ENCODE results near the gene RARB.

RARB gene

DNA sequence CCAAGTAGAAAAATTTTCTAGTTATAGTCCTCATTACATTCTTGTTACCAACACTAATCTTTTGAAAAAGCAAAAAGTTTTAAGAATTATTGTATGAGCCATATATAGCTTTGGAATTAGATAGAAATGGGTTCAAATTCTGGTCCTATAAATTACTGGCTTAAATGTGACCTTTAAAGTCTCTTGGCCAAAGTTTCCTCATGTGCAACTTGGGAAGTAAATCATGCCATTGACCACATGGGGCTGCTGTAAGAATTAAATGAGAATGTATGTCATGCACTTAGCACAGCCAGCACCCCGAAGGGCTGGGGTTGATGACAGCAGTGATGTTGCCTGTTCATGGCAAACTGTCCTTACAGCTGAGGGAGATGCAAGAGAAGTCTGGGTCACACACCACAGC, 128.4 kb downstream of the RARB start:
- no peak for DNase-seq

DNA sequence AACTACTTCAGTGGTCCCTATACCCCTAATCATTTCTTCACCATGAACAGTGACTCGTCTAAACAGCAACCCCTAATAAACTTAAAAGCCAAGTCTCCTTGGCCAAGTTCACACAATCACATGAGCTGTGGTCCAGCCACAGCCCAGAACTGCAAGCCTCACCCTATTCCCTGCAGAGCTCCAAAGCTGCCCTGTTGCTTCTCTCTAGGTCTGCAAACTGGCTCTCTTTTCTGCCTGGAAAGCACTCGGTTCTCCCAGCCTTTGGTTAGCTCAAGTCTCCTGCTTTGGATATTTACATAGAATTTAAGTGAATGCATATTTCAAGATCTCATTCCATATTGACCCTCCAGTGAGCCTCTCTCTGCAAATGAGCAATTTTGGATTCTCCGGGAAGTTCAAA, 129.6 kb downstream of the RARB start:
- DNase-seq, result no peak

DNA sequence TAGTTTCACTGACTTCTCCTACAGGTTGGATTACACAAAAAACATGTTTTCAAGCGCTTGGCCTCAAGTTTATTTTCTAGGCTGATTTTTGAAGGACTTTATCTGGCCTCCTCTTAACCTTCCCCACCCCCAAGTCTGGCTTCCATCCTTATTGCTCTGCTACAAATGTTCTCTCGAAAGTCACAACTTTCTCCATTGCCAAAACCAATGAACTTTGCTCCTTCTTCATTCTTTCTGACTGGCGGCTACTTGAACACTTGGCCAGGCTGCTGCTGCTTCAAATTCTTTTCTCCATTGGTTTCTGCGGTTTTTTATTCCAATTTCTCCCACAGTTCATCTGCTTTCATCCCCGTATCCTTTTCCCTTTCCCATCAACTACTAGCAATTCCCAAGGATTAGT, 130.1 kb downstream of the RARB start:
- no peak for DNase-seq

DNA sequence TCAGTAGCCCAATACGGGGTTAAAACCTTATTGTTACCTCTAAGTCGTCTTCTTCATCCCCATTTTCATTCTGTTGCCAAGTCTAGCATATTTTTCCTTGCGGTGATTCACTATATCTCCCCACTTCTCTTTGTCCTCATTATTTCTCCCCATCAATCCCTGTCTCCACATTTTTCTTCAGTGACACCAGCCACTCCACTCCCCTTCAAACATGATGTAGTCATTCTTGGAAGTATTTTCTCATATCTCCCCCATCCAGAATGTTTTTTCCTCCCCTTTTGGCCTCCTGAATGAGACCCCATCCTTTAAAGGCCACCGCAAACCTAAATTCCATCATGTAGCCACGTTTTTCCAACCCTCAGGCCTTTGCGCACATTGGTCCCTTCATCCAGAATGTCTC, 130.7 kb downstream of the RARB start:
- no peak for DNase-seq

DNA sequence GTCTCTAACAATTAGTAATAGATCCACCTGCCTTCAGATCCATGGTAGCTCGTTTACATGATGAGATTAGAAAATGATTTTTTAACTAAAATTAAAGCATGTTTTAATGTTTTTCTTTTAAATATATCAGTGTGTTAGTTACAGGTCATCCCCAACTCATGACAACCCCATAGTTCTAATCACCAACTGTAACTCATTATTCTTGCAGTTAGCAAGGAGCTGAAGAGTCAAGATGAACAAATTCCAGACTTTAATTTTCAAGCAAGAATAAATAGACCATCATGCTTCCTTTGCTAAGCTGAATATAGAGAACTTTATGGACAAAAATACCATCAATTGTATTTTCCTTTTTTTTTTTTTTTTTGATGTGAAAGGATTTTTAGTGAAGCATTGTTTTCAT, 135.5 kb downstream of the RARB start:
- DNase-seq, result no peak

DNA sequence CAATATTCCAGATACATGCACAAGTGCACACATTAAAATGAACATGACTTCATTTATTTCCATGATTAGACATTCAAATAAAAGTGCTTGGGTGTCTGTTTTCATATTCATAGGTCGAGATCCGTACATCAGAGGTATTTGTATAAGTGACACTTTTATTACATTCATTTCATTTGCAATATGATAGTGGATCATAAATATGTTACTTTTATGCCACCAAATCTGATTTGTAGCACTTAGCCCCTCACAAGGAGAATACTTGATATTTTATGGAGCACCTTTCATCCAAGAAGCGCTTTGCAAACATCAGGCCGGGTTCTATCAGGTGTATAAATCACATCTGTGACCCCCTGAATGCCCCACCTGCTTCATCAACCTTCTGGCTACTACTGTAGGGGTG, 136.0 kb downstream of the RARB start:
- no peak for DNase-seq

DNA sequence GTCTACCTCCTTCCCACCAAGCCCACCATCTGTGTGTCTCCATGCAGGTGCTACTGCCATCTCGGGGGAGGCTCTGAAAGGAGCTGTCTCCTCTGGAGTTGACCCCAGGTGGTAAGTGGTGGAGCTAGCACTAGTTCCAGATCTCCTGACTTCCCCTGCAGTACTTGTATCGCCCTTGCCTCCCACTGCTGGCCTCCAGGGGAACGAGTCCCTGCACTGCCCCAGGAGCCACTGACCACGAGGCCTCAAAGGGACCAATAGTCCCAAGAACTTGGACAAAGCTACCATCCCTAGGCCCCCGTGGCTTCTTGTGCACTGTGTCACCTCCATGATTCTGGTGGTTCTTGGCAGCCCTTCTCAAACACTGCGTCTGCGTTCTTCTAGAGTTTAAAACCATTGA, 137.7 kb downstream of the RARB start:
- DNase-seq, result no peak

DNA sequence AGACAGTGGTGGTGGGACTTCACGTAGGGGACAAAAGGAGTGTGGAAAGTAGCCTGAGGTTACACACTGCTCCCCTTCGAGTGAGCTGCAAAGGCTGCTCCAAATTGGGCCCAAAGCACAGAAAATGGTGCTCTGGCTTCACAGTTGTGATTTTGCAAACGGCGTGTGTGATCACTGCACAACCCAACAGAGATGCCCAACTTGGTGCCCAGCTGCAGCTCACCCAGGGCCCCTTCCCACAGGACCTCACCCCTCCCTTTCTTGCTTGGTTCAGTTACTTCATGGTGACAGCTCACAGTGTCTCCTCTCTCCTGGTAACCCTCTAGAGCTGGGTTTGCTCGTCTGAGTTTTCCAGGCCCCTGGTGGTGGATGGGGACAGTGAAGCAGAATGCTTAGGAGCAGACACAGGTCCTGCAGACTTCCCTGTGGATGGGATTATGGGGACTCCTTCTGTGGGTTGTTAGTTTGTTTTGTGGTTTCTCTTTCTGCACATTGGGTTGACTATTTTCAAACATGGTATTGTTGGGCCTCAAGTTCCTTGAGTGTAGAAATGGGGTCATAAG, 138.4 kb downstream of the RARB start:
- DNase-seq, result no peak

DNA sequence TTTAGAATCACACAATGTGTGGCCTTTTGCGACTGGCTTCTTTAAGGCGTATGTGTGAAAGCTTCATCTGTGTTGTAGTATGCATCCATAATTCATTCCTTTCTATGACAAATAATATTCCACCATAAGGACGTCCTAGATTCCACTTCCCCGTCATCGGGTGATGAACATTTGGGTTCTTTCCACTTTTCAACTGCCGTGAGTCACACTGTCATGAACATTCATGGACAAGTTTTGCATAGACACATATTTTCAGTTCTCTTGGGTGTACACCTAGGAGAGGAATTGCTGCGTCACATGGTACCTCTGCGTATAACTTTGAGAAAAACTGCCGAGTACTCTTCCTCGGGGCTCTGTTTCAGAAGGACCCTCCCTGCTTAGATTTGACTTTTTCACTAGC, 139.3 kb downstream of the RARB start:
- DNase-seq, result no peak

DNA sequence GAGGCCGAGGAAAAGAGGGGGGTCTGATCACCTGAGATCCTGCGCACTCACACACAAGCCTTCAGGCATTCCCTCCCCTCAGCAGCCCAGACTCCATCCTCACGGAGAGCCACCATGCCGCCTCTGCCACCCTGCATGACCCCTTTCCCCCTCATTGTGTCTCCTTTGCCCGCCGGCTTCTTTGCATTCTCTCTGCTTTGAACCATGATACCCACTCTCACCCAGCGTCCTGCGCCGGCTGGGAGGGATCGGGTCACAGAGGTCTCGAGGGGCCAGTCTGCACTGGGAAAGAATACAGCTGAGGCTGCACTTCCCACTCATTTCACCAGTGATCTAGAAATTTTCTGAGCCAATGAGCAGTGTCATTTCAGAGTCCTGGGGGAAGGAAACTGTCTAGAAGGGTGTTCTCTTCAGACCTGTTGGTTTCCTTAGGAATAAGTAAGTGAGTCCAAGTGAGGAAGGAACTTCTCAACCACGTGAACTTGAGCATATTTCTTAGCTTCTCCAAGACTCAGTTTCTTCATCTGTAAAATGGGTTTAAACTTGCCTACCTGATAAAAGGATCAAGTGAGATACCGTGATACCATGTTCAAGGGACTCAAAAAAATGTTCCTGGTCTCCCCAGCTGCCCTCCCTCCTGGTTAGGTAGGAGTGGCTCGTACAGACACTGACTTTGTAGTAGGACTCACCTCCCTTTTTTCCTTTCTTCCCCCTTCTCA, 139.9 kb downstream of the RARB start:
- no peak for DNase-seq

DNA sequence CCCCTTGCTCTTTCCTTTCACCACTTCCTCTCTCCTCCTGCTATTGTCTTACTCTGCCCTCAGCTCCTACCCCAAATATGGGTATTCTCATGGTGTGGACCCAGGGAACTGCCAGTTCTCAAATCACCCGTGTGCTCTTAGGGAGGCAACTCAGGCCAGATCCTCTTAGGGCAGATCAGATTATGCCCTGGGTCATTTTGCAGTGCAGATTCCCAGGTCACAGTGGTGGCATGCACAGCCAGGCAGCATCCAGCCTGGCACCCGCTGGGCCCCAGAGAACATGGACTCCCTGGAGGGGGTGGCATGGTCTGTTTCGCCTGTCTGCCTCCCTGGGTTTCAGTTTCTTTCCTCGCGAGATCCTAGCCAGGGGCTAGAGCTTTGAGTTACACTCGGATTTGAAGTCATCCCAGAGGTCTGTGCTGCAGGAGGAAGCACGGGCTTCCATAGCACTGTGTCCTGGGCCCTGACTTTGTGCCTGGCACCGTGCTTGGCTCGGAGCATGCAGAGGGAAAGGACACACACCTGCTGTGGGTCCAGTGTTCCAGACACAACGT, 140.5 kb downstream of the RARB start:
- DNase-seq, result no peak

DNA sequence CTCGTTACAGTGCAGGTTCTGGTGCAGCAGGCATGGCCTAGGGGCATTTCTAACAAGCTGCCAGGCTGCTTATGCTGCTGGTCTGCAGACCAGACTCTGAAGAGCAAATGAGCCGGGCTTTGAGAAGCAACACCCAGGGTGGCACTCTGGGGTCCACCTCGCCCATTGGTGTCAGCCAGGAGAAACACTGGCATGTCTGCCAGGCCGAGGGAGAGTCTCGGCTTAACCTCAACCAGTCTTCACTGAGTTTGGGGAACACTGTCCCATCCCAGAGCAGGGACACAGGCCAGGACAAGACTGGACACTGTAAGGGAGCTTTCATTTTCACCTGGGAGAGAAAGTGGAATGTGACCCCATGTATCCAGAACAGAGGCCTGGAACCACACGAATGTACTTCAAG, 143.2 kb downstream of the RARB start:
- no peak for DNase-seq

DNA sequence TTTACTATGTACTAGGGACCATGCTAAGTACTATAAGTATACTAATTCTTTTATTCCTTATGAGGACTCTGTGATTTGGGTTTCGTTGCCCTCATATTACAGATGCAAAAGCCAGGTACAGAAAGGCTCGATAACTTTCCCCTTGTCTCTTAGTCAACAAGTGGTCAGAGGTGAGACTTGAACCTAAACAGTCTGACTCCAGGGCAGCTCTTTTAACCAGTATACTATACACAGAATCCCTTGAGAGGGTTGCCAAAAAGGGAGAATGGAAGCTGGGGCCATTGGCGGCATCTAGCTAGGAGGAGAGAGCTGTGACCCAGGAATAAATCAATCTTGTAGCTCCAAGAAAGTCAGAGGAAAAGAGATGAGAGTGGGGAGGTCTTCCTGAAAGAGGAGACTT, 144.3 kb downstream of the RARB start:
- no peak for DNase-seq

DNA sequence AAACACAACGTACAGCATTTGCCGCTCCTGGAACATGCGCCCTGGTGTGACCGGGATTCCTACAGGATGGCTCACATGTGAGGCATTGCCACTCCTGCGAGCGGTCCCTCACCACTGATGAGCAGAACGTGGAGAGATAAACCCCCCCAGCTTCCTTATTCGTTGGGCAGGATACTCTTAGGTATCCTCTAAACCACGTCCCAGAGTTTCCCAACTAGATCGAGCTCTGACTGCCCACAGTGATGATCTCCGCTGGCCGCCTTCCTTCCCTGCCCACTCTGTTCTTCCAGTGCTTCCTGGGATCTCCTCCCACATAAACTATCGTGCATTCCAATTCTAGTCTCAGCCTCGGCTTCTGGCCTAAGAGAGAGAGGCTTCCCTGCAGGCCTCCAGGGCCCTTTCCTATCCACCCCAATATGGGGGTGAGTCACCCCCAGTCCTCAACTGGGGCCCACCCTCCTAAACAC, 144.9 kb downstream of the RARB start:
- DNase-seq, result no peak

DNA sequence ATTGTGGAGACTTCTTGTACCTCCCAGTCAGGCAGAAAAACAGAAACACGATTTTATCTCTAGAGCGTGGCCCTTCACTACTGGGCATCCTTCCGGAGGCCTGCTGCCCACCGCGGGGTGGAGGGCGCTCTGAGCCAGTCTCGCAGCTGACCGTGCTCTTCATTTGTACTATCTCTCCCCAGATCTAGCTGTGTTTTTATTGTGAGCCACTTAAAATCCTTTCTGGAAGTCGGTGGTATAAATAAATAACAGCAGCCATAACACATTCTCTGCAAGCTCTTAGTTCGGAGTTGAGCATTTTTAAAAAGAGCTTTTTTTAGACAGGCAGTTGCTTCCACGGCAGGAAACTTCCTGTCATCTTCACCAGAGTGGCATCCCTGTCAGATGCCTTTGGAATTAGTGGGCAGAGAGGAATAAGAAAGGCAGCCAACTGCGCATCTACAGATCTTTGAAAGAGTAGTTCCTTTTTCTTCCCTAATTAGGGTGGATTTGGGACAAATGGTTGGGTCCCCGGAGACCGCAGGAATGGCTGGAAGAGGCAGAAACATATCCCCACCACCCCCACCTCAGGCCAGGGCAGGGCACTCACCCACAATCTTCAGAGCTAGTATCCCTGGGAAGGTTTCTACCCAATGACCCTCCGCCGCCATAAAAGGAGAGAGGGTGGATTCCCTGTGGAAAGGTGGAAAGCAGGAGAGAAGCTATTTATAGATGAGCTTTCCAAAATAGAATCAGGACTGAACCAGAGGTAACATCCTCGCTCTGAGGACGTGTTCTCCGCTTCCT, 145.5 kb downstream of the RARB start:
- DNase-seq, result no peak

DNA sequence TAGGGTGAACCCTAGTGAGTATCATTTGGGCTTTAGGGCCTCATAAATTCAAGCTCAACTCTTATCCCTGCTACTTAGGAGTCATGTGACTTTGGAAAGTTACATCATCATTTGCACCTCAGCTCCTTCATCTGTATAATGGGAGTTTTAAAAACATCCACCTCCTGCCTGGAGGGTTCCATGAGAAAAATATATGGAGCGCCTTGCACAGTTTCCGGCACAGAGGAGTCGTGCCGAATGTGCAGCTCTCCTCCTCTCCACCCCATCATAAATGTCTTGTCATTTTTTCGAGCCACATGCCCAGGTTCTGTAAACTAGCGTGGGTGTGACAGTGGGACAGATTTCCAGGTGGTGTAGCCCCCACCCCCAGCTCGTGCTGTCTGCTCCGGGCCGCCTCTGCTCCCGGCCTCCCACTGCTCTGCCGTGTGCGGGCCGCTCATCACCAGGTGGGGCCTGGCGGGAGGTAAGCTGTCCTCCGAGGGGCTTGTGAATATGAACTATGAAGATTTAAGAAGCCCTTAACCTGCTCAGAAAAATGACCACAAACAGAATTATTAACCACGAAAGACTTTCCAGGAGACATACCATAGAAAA, 146.2 kb downstream of the RARB start:
- DNase-seq, result no peak

DNA sequence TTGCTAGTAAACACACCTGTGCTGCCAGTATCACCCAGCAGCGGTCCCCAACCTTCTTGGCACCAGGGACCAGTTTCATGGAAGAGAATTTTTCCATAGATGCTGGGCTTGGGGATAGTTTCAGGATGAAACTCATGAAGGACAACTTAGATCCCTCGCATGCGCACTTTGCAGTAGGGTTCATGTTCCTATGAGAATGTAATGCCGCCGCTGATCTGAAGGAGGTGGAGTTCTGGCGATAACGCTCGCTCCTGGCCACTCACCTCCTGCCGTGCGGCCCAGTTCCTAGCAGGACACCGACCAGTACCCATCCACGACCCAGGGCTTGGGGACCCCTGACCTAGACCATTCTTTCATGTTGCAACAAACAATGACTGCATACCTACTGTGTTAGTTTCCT, 146.9 kb downstream of the RARB start:
- DNase-seq, result no peak

DNA sequence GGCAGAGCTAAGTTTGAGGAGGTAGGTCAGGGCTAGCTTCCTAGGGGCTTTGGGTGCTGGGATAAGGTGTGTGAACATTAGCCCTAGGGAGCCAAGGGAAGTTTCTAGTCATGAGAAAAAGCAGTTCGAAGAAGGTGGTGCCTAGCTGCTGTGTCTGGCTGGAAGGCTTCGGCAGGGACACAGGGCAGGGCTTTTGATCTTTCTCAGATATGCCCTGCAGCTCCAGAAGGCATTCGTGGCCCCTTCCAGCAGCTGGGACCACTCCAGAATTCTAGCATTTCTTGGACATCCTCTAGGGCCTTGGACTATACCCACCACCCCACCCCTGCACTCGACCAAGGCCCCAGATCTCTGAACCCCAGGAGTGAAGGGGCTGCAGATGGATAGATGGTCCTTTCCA, 148.1 kb downstream of the RARB start:
- DNase-seq, result no peak

DNA sequence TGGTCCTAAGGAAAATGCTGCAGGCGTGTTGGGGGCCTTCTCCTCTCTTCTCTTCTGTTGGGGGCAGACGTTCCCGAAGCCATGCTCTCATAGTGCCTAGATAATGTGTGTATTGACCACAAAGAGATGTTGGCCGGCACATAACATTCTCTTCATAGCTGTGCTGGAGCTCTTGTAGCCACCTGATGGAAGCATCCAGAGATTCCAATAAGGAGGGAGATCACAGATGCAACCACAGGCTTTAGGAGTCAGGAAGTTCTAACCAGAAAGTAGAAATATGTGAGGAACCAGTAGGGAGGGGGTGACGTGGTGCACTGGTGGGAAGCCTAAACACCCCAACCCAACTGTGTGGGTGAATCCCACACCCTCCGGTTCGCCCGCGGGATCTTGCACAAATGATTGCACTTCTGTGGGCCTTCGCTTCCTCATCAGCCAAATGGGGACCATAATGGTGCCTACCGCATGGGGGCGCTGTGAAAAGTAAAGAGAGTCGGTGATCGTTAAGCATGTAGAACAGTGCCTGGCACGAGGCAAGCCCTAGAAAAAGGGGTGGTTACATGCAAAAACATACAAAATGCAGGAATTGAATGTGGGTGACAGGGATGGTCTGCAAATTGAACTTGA, 148.9 kb downstream of the RARB start:
- no peak for DNase-seq

DNA sequence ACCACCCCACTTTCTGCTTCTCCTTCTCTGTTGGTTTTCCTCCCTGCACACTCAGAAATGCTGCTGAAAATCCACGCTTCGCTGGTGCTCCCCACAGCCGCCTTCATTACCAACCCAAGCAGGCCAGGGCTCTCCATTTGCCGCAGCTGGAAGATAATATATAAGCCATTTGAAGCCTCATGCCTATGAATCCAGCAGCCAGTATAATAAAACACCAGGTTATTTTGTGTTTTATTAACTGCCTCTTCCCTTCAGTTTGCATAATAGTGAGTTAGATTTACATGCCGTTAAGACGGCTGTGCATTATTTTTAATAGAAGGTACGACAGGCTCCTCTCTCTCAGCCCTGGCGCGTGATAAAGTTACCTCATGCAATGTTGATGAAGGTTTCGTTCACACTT, 150.0 kb downstream of the RARB start:
- no peak for DNase-seq

DNA sequence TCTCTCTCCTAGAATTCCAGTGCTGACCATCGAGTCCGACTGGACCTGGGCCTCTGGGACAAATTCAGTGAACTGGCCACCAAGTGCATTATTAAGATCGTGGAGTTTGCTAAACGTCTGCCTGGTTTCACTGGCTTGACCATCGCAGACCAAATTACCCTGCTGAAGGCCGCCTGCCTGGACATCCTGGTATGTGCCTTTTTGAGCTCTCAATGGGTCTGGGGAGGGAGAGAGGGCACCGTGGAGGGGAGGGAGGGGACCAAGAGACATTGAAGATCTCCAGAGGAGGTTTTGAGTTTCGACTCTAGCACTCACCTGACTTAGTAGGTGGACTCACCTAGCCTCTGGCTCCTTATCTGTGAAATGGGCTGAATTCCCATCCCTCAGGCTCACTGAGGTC, 152.5 kb downstream of the RARB start:
- no peak for DNase-seq

DNA sequence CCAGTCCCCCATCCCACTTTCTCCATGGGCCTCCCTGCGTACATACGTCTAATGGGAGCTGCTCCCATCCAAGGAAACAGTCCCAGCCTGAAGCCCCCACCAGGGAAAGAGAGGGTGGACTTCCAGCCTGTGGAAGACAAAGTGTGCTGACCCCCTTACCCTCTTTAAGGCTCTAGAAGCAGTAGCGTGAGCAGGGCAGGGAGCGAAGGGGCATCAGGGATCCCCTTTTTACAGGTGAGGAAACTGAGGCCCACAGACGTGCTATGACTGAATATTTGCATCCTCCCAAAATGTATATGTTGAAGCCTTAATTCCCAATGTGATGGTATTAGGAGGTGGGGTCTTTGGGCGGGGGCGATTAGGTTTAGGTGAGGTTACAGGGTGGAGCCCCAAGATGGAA, 153.3 kb downstream of the RARB start:
- no peak for DNase-seq

DNA sequence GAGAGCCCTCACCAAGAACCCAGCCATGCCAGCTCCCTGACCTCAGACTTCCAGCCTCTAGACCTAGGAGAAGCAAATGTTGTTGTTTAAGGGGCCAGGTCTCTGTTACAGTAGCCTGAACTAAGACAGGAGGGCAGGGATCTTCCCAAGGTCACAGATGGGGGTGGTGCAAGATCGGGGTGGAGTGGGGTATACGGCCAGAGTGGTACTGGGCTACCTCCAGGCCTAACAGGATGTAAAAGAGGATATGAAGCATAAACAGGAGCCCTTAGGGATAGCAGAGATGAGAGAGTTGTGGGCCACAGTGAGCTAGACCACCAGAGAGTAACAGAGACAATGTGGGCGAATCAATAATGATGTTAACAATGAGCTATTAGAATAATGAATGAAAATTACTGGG, 153.8 kb downstream of the RARB start:
- no peak for DNase-seq

Data from CD4-positive, alpha-beta T cell treated with Interleukin-21 for 1 hour (primary cell).